OCI-M1 (cell line): ENCODE data around the gene THRA.

Source experiments
- DNase-seq: peaks from one replicate; lab custom pipeline; 2025; lab: John Stamatoyannopoulos, UW

THRA gene

GRCh38 chr17:40062329-40063186 lies at the start of gene THRA:
TSS of gene THRA (plus strand) at chr17:40062965. CDS start at chr17:40074489, 11,524 bp downstream.
- peak; percentile 68 for DNase-seq

GRCh38 chr17:40014375-40014980 lies 48.3 kb upstream of the THRA start:
- DNase-seq: no peak

GRCh38 chr17:40015005-40015997 lies 47.5 kb upstream of the THRA start, which contains the start of gene CSF3:
TSS of gene CSF3 (plus strand) at chr17:40015440. CDS start at chr17:40015475, 35 bp downstream.
- no peak for DNase-seq

- DNase-seq: no peak
Measured at GRCh38 chr17:40015998-40016985, 46.5 kb upstream of the THRA start.

GRCh38 chr17:40017422-40018080 lies 45.2 kb upstream of the THRA start:
- DNase-seq: no peak

- DNase-seq: no peak
Measured at GRCh38 chr17:40018211-40019121, 44.3 kb upstream of the THRA start.

- no peak for DNase-seq
Measured at GRCh38 chr17:40019140-40019991, 43.4 kb upstream of the THRA start.

GRCh38 chr17:40020146-40020545 lies 42.6 kb upstream of the THRA start:
- no peak for DNase-seq

GRCh38 chr17:40021451-40021971 lies 41.3 kb upstream of the THRA start:
- DNase-seq: no peak

- DNase-seq: no peak
Measured at GRCh38 chr17:40022497-40022896, 40.3 kb upstream of the THRA start.

- DNase-seq: no peak
Measured at GRCh38 chr17:40022961-40023541, 39.7 kb upstream of the THRA start.

GRCh38 chr17:40023590-40024292 lies 39.0 kb upstream of the THRA start:
- no peak for DNase-seq

- no peak for DNase-seq
Measured at GRCh38 chr17:40024901-40025300, 37.9 kb upstream of the THRA start.

GRCh38 chr17:40025559-40025958 lies 37.2 kb upstream of the THRA start:
- DNase-seq: no peak

GRCh38 chr17:40025991-40026815 lies 36.6 kb upstream of the THRA start:
- no peak for DNase-seq
